Pancreas (tissue), 10 donors: Measurements from ENCODE around the gene NAT16. TPM values are rescaled to one million over a fixed set of nuclear protein-coding genes. Genes with fewer than 3 reads are reported as not detected.

ENCODE experiments used
- ATAC-seq, 4 donors: fragments of 200-7000 bp; cut with Tn5 transposase; one replicate each; pipeline versions ENCODE4 v1.8.0 to v1.9.1; 2020; ENCODE audit warnings: mild to moderate bottlenecking in 4 of 4, moderate library complexity in 4 of 4
- DNase-seq, 6 donors: peaks; one replicate each; pipeline ENCODE4 v3.0.0-alpha.2; 2020
- FAIRE-seq: peaks from 2 replicates; lab custom pipeline; 2012; peaks lifted over from hg19 to GRCh38; lab: Jason Lieb, UNC
- H3K27ac ChIP-seq, 4 donors: fragments of 200-600 bp; sonication (generic); 1 replicate in 3 of 4; 2 replicates in 1 of 4; pipeline versions ENCODE4 v1.5.0 to v1.8.0; 2020
- H3K27me3 ChIP-seq, 4 donors: fragments of 200-600 bp; one replicate each; pipeline ENCODE4 v1.8.0; 2021
- H3K36me3 ChIP-seq, 3 donors: fragments of 200-600 bp; sonication (generic) in 1 of 3; one replicate each; pipeline versions ENCODE4 v1.5.0 to v1.8.0; 2020 to 2021
- H3K4me1 ChIP-seq, 3 donors: fragments of 200-600 bp; one replicate each; pipeline ENCODE4 v1.8.0; 2021
- H3K4me3 ChIP-seq, 4 donors: fragments of 200-600 bp; sonication (generic) in 2 of 4; one replicate each; pipeline versions ENCODE4 v1.5.0 to v1.8.0; 2020 to 2021
- H3K9me3 ChIP-seq, 4 donors: fragments of 200-600 bp; one replicate each; pipeline ENCODE4 v1.8.0; 2021
- WGBS, 2 donors: extraction: QIAGEN DNeasy Blood & Tissue Kit; methylation state at CpG; one replicate each; pipeline ENCODE4 v1.1.7; 2013; 5-methylcytosine and 5-hydroxymethylcytosine counted together
- intact Hi-C, 3 donors: fragments of 100-400 bp; cut with DNase I; formaldehyde crosslinking; loops; one replicate each; pipeline versions ENCODE4 v1.11.1 to v1.14.2; 2022
- polyA plus RNA-seq, 2 donors: library from polyadenylated mRNA; stranded (reverse); fragments of 200-250 nt; gene quantifications; one replicate each; pipeline ENCODE4 v1.2.3, GENCODE V29; 2013
- total RNA-seq, 6 donors: library from RNA; stranded (reverse); fragmentation: NEBNext Ultra II Directional in 4 of 6; extraction: Animal tissue kit (Norgen Biotek cat#: 25700) in 4 of 6; gene quantifications; one replicate each; pipeline versions ENCODE4 v1.2.1 to v1.2.4, GENCODE V29; 2021 to 2023
- TF ChIP-seq, protein P1 (sequence below), 4 donors: fragments of 200-600 bp; sonication (generic) in 3 of 4; IDR thresholded peaks; one replicate each; pipeline versions ENCODE4 v1.5.0 to v1.8.0; 2021; ENCODE audit warnings: antibody characterized with exemption in 4 of 4
- donor health status: healthy with polysubstance abuse.
- donor health status: DM: no; HTN: no; CAD: no; lungs with moderate emphysema.
- donor health status: DM: no; HTN: no; CAD: no.
- donor health status: control.
- donor health status: control.
- donor health status: Bipolar disorder and iron deficiency.
- donor health status: DM: yes; HTN: yes; CAD: no.
- donor health status: DM: no; HTN: no; CAD: no.
- donor health status: DM: no; HTN: no; CAD: no.
- donor health status: DM: yes; HTN: yes; CAD: no.

Gene NAT16
- total and polyA plus RNA-seq, 8 donors: 0.19 to 3.6 (median 0.49) TPM; not detected in 1

DNA sequence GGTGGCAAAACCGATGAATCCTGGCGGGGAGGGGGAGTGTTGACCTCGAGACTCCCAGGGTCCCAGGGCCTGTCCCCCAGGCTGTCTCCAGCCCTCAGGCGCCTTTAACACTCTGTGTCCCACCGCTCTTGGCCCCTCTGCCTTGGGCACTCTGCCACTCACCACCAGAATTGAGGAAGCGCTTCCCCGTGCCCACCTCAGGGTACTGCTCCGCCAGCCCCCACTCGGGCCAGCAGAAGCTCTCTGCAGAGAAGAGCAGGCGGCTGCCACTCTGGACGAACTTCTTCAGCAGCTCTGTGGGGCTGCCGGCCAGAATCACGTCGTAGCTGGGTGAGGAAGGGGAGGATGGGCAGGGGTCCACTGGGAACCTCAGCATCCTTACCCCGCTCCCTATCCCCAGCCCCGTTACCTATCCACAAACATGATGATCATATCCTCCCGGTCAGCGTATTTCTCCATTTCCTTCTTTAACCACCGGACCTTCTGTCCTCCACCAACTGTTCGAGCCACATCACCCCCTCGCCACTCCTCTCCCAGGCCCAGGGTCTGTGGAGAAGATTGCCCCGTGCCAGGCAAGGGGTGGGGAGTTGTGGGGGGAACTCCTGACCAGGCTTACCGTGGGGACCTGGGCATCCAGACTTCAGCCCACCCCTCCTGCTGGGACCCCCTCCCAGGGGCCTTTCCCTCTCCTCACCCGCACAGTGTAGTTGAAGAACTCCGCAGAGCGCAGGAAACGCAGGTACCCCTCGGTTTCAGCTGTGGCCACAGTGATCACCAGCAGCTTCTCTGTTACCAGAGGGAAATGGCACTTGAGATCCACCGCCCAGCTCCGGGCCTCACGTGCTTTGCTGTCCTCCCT is 36.1 kb upstream of the NAT16 start:
- Histone ChIP-seq H3K27me3 (no peaks in the 10 kb centered on the region), H3K27ac (peak overlapping the region in 1 of 4 donors; percentile 95), H3K4me3 (peak overlapping the region; percentile 56 to 98 (median 74)), H3K36me3 (peaks cover 0 to 13% (median 3%) of the 10 kb centered on the region in 3 donors), H3K9me3 (no peaks in the 10 kb centered on the region), H3K4me1 (peaks cover 14 to 25% (median 18%) of the 10 kb centered on the region in 3 donors)
- FAIRE-seq: no peak
- no peak for ATAC-seq
- peak in 1 of 6 donors; percentile 76 for DNase-seq
- TF ChIP-seq, protein P1, sequence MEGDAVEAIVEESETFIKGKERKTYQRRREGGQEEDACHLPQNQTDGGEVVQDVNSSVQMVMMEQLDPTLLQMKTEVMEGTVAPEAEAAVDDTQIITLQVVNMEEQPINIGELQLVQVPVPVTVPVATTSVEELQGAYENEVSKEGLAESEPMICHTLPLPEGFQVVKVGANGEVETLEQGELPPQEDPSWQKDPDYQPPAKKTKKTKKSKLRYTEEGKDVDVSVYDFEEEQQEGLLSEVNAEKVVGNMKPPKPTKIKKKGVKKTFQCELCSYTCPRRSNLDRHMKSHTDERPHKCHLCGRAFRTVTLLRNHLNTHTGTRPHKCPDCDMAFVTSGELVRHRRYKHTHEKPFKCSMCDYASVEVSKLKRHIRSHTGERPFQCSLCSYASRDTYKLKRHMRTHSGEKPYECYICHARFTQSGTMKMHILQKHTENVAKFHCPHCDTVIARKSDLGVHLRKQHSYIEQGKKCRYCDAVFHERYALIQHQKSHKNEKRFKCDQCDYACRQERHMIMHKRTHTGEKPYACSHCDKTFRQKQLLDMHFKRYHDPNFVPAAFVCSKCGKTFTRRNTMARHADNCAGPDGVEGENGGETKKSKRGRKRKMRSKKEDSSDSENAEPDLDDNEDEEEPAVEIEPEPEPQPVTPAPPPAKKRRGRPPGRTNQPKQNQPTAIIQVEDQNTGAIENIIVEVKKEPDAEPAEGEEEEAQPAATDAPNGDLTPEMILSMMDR (IDR thresholded peaks at IDR 0.05): no peak
- 65 to 69% methylated on average over 31 of the region's 31 CpGs for WGBS, 2 donors
- intact Hi-C loops: no loop called here

GRCh38 chr7:101212014-101212413 is 31.9 kb upstream of the NAT16 start:
- H3K36me3 ChIP-seq: peaks cover 3 to 21% (median 3%) of the 10 kb centered on the region in 3 donors

GRCh38 chr7:101211501-101211900 is 31.4 kb upstream of the NAT16 start:
- TF ChIP-seq, protein P1 (IDR thresholded peaks at IDR 0.05): no peak
- H3K27ac ChIP-seq: no peak overlapping the region
- no peaks in the 10 kb centered on the region for H3K9me3 ChIP-seq

More at GRCh38 chr7:101212014-101212413, 31.9 kb upstream of the NAT16 start:
- DNase-seq (no peak), ATAC-seq (no peak), FAIRE-seq (no peak)
- H3K27me3 ChIP-seq: no peaks in the 10 kb centered on the region
- no peak overlapping the region for H3K4me3 ChIP-seq
- H3K27ac ChIP-seq: no peak overlapping the region
- intact Hi-C loops: no loop called here
- WGBS, 2 donors: 96 to 98% methylated on average over 8 of the region's 8 CpGs
- H3K4me1 ChIP-seq: peaks cover 4 to 6% (median 5%) of the 10 kb centered on the region in 3 donors
- TF ChIP-seq, protein P1 (IDR thresholded peaks at IDR 0.05): no peak
- H3K9me3 ChIP-seq: no peaks in the 10 kb centered on the region

GRCh38 chr7:101210143-101210542 is 30.1 kb upstream of the NAT16 start:
- intact Hi-C loops: no loop called here
- Histone ChIP-seq H3K9me3 (no peaks in the 10 kb centered on the region), H3K27ac (no peak overlapping the region), H3K36me3 (peaks cover 3 to 21% (median 3%) of the 10 kb centered on the region in 3 donors), H3K27me3 (no peaks in the 10 kb centered on the region), H3K4me1 (peaks cover 0 to 5% (median 4%) of the 10 kb centered on the region in 3 donors), H3K4me3 (no peak overlapping the region)
- FAIRE-seq: no peak
- DNase-seq: peak in 1 of 6 donors; percentile 64
- no peak for ATAC-seq
- 93 to 94% methylated on average over 19 of the region's 19 CpGs for WGBS, 2 donors
- TF ChIP-seq, protein P1 (IDR thresholded peaks at IDR 0.05): no peak

More at GRCh38 chr7:101211501-101211900, 31.4 kb upstream of the NAT16 start:
- intact Hi-C loops: no loop called here
- H3K4me3 ChIP-seq: no peak overlapping the region
- ATAC-seq (no peak), FAIRE-seq (no peak), DNase-seq (peak in 1 of 6 donors; percentile 71)
- H3K36me3 ChIP-seq: peaks cover 3 to 21% (median 3%) of the 10 kb centered on the region in 3 donors
- WGBS, 2 donors: 96% methylated on average over 23 to 24 of the region's 24 CpGs
- no peaks in the 10 kb centered on the region for H3K27me3 ChIP-seq
- H3K4me1 ChIP-seq: peaks cover 4 to 6% (median 5%) of the 10 kb centered on the region in 3 donors
